WTC11 (cell line): ENCODE results near the gene LRRC8D. TPM values are rescaled to one million over a fixed set of nuclear protein-coding genes. Genes with fewer than 3 reads are reported as not detected.

Experiments
- ATAC-seq: fragments of 200-7000 bp; cut with Tn5 transposase; 2 replicates; pipeline ENCODE4 v1.10.0; 2021; ENCODE audit warnings: mild to moderate bottlenecking, moderate library complexity
- CTCF ChIA-PET: fragments of 300-600 bp; sonication (Branson Sonifier 250); formaldehyde crosslinking; loops from one replicate; lab custom pipeline; 2021; ENCODE audit warnings: antibody characterized with exemption; lab: Charles Lee
- POLR2A ChIA-PET: fragments of 350-600 bp; sonication (Branson Sonifier 250); formaldehyde crosslinking; loops from one replicate; lab custom pipeline; 2021; ENCODE audit warnings: antibody characterized with exemption; lab: Charles Lee
- DNase-seq: peaks from one replicate; pipeline ENCODE4 v3.0.0; 2021; ENCODE audit warnings: low spot score
- H3K27ac Mint-ChIP-seq: 2 replicates; pipeline ENCODE4 v1.8.0; 2021; ENCODE audit warnings: mixed read lengths
- H3K27me3 Mint-ChIP-seq: 2 replicates; pipeline ENCODE4 v1.8.0; 2021; ENCODE audit warnings: low read depth, mild to moderate bottlenecking, moderate library complexity, mixed read lengths
- H3K36me3 Mint-ChIP-seq: 2 replicates; pipeline ENCODE4 v1.8.0; 2021; ENCODE audit warnings: mixed read lengths
- H3K4me1 Mint-ChIP-seq: 2 replicates; pipeline ENCODE4 v1.8.0; 2022; ENCODE audit warnings: mixed read lengths
- H3K4me3 Mint-ChIP-seq: 2 replicates; pipeline ENCODE4 v1.8.0; 2021; ENCODE audit warnings: mild to moderate bottlenecking, moderate library complexity, mixed read lengths
- H3K9me3 Mint-ChIP-seq: 2 replicates; pipeline ENCODE4 v1.8.0; 2021; ENCODE audit warnings: mixed read lengths
- ATF1 ChIP-seq: sonication (generic); formaldehyde crosslinking; IDR thresholded peaks from 2 replicates; pipeline ENCODE4 v1.8.1; 2023; ENCODE audit warnings: mild to moderate bottlenecking, moderate library complexity, missing genetic modification reagents
- ATF3 ChIP-seq: sonication (generic); formaldehyde crosslinking; conservative IDR thresholded peaks from 2 replicates; pipeline ENCODE4 v1.8.1; 2022; ENCODE audit warnings: mild to moderate bottlenecking, missing genetic modification reagents
- ATF6 ChIP-seq: sonication (generic); formaldehyde crosslinking; IDR thresholded peaks from 2 replicates; pipeline ENCODE4 v1.8.1; 2023; ENCODE audit warnings: mild to moderate bottlenecking, missing genetic modification reagents
- E2F1 ChIP-seq: sonication (generic); formaldehyde crosslinking; IDR thresholded peaks from 2 replicates; pipeline ENCODE4 v1.8.0; 2022; ENCODE audit warnings: mild to moderate bottlenecking, missing genetic modification reagents
- ERG ChIP-seq: fragments of 250-450 bp; sonication (Bioruptor Pico); IDR thresholded peaks from 2 replicates; pipeline ENCODE4 v1.8.0; 2021; ENCODE audit warnings: mild to moderate bottlenecking
- ESRRA ChIP-seq: sonication (generic); formaldehyde crosslinking; IDR thresholded peaks from 2 replicates; pipeline ENCODE4 v1.8.1; 2022; ENCODE audit warnings: mild to moderate bottlenecking, missing genetic modification reagents, borderline replicate concordance
- FOXK1 ChIP-seq: sonication (generic); formaldehyde crosslinking; IDR thresholded peaks from 2 replicates; pipeline ENCODE4 v1.8.0; 2022; ENCODE audit warnings: mild to moderate bottlenecking, moderate library complexity, missing genetic modification reagents
- HMGA2 ChIP-seq: fragments of 250-450 bp; sonication (Bioruptor Pico); IDR thresholded peaks from 2 replicates; pipeline ENCODE4 v1.4.0; 2021; ENCODE audit warnings: mild to moderate bottlenecking, moderate library complexity
- MXD4 ChIP-seq: fragments of 250-450 bp; sonication (Bioruptor Pico); IDR thresholded peaks from 2 replicates; pipeline ENCODE4 v1.8.0; 2021; ENCODE audit warnings: mild to moderate bottlenecking, moderate library complexity, borderline replicate concordance
- MYBL2 ChIP-seq: sonication (generic); formaldehyde crosslinking; IDR thresholded peaks from 2 replicates; pipeline ENCODE4 v1.8.1; 2023; ENCODE audit warnings: mild to moderate bottlenecking, moderate library complexity, missing genetic modification reagents
- OVOL2 ChIP-seq: fragments of 250-450 bp; sonication (Bioruptor Pico); IDR thresholded peaks from 2 replicates; pipeline ENCODE4 v1.9.0; 2021; ENCODE audit warnings: mild to moderate bottlenecking, borderline replicate concordance
- PRRX2 ChIP-seq: fragments of 250-450 bp; sonication (Bioruptor Pico); IDR thresholded peaks from 2 replicates; pipeline ENCODE4 v1.8.0; 2021; ENCODE audit warnings: mild to moderate bottlenecking
- SMAD4 ChIP-seq: sonication (generic); formaldehyde crosslinking; IDR thresholded peaks from 2 replicates; pipeline ENCODE4 v1.8.0; 2022; ENCODE audit warnings: mild to moderate bottlenecking, missing genetic modification reagents
- SP1 ChIP-seq: sonication (generic); formaldehyde crosslinking; conservative IDR thresholded peaks from 2 replicates; pipeline ENCODE4 v1.8.1; 2022; ENCODE audit warnings: missing genetic modification reagents
- STAT6 ChIP-seq: sonication (generic); formaldehyde crosslinking; conservative IDR thresholded peaks from 2 replicates; pipeline ENCODE4 v1.8.1; 2023; ENCODE audit warnings: mild to moderate bottlenecking, low read depth, missing genetic modification reagents, moderate library complexity
- ZNF138 ChIP-seq: sonication (generic); formaldehyde crosslinking; conservative IDR thresholded peaks from 2 replicates; pipeline ENCODE4 v1.8.1; 2022; ENCODE audit warnings: mild to moderate bottlenecking, moderate library complexity, missing genetic modification reagents
- ZNF232 ChIP-seq: sonication (generic); formaldehyde crosslinking; IDR thresholded peaks from 2 replicates; pipeline ENCODE4 v1.8.0; 2022; ENCODE audit warnings: mild to moderate bottlenecking, missing genetic modification reagents
- ZNF425 ChIP-seq: fragments of 250-450 bp; sonication (Bioruptor Pico); conservative IDR thresholded peaks from 2 replicates; pipeline ENCODE4 v1.9.0; 2021; ENCODE audit warnings: mild to moderate bottlenecking
- total RNA-seq: library from RNA; stranded (reverse); gene quantifications from 3 replicates; pipeline ENCODE4 v1.2.3, GENCODE V29; 2021

The LRRC8D gene
- total RNA-seq, 1 experiment from 2014 or later, result 42.6 TPM

- TF ChIP-seq OVOL2 (CRISPR knock-in tag) (no peak), E2F1 (no peak), STAT6 (CRISPR knock-in tag) (no peak), ERG (no peak)
- Mint-ChIP-seq H3K4me3 (no peak overlapping the region), H3K9me3 (no peaks in the 10 kb centered on the region), H3K36me3 (peaks cover 9% of the 10 kb centered on the region), H3K27me3 (no peaks in the 10 kb centered on the region), H3K4me1 (peaks cover 20% of the 10 kb centered on the region), H3K27ac (peak overlapping the region; percentile 19)
- ATAC-seq (no peak), DNase-seq (no peak)
- CTCF ChIA-PET, result interaction anchor here (0.7 kb wide), 1 partner anchor 34 kb away, joined by 3 read pairs; no protein-coding TSS in a partner anchor
- POLR2A ChIA-PET, result no interaction called here
These were observed 52.9 kb downstream of the LRRC8D start for GRCh38 chr1:89873770-89874169.

- Mint-ChIP-seq H3K4me3 (no peak overlapping the region), H3K4me1 (peaks cover 10% of the 10 kb centered on the region; the same call in 1 of the 2 replicates), H3K9me3 (peaks cover 15% of the 10 kb centered on the region), H3K27me3 (no peaks in the 10 kb centered on the region), H3K36me3 (peaks cover 16% of the 10 kb centered on the region), H3K27ac (no peak overlapping the region)
- TF ChIP-seq ATF1 (CRISPR knock-in tag), result no peak
- TF ChIP-seq PRRX2, result no peak
- TF ChIP-seq ZNF232 (CRISPR knock-in tag), result no peak
- TF ChIP-seq ATF3 (CRISPR knock-in tag), result no peak
- TF ChIP-seq MYBL2, result no peak
- TF ChIP-seq E2F1, result no peak
- no peak for ATAC-seq
- ChIA-PET POLR2A (no interaction called here), CTCF (interaction anchor here (1.6 kb wide), 1 partner anchor 72 kb away, joined by 4 read pairs; no protein-coding TSS in a partner anchor)
- no peak for DNase-seq
These were observed 55.6 kb downstream of the LRRC8D start for GRCh38 chr1:89876463-89876862.

GRCh38 chr1:89877756-89878155 is 56.9 kb downstream of the LRRC8D start:
- DNase-seq, result no peak
- H3K9me3 Mint-ChIP-seq, result peaks cover 15% of the 10 kb centered on the region
- ChIA-PET CTCF (no interaction called here), POLR2A (no interaction called here)
- H3K4me1 Mint-ChIP-seq, result peaks cover 3% of the 10 kb centered on the region; the same call in 1 of the 2 replicates
- no peak overlapping the region for H3K27ac Mint-ChIP-seq
- peaks cover 24% of the 10 kb centered on the region for H3K36me3 Mint-ChIP-seq
- no peak overlapping the region for H3K4me3 Mint-ChIP-seq
- H3K27me3 Mint-ChIP-seq, result no peaks in the 10 kb centered on the region
- ATAC-seq, result no peak
- TF ChIP-seq ESRRA (CRISPR knock-in tag) (no peak), FOXK1 (no peak), ZNF425 (CRISPR knock-in tag) (no peak), ATF6 (no peak), MXD4 (CRISPR knock-in tag) (no peak), SMAD4 (CRISPR knock-in tag) (no peak), HMGA2 (CRISPR knock-in tag) (no peak), ZNF138 (CRISPR knock-in tag) (no peak), SP1 (no peak), ZNF232 (CRISPR knock-in tag) (no peak)
